HEK293 (cell line): Measurements from ENCODE around the gene EPHA6.
"Not testable (repeated sequence)": the region's sequence is repeated elsewhere in the genome, so short reads cannot be mapped to it uniquely, and the experiment has no call there.

Experiments
- CTCF ChIA-PET: fragments of 350-600 bp; formaldehyde crosslinking; extraction: SDS; loops from one replicate; lab custom pipeline; 2021; ENCODE audit warnings: antibody characterized with exemption; lab: Yijun Ruan, JAX
- POLR2A ChIA-PET: fragments of 300-600 bp; formaldehyde crosslinking; extraction: SDS; loops from one replicate; lab custom pipeline; 2020; ENCODE audit warnings: antibody characterized with exemption, inconsistent platforms; lab: Yijun Ruan, JAX
- H3K27ac ChIP-seq: fragments of 200-500 bp; sonication (Bioruptor generic); 2 replicates; pipeline ENCODE4 v1.5.1; 2014; ENCODE audit warnings: low read depth, low read length, control low read depth, inconsistent platforms; ENCODE audit errors: extremely low read depth
- H3K36me3 ChIP-seq, 2 experiments: fragments of 200-500 bp in 1 of 2; sonication (Bioruptor generic) in 1 of 2; 1 replicate in 1 of 2; 2 replicates in 1 of 2; pipeline ENCODE4 v1.5.1; 2014 to 2017; ENCODE audit warnings: inconsistent platforms in 2 of 2, low read length in 2 of 2; ENCODE audit not compliant: control insufficient read depth in 2 of 2, insufficient read depth in 1 of 2
- H3K4me1 ChIP-seq: fragments of 200-500 bp; sonication (Bioruptor generic); 2 replicates; pipeline ENCODE4 v1.5.1; 2014; ENCODE audit warnings: mild to moderate bottlenecking, low read length, inconsistent platforms; ENCODE audit not compliant: control insufficient read depth, insufficient read depth
- H3K4me3 ChIP-seq: 2 replicates; pipeline ENCODE4 v1.5.1; 2011; ENCODE audit warnings: low read depth, mild to moderate bottlenecking, control low read depth, low read length, moderate library complexity
- H3K9me3 ChIP-seq: fragments of 200-500 bp; sonication (Bioruptor generic); 2 replicates; pipeline ENCODE4 v1.5.1; 2014; ENCODE audit warnings: low read depth, low read length, inconsistent platforms; ENCODE audit not compliant: control insufficient read depth, insufficient read depth
- BCL11B ChIP-seq: fragments of 450-650 bp; formaldehyde crosslinking; IDR thresholded peaks from 2 replicates; pipeline ENCODE4 v1.5.1; 2016; ENCODE audit warnings: low read depth, missing biosample characterization, missing genetic modification characterization
- GFI1B ChIP-seq: fragments of 450-650 bp; formaldehyde crosslinking; IDR thresholded peaks from 2 replicates; pipeline ENCODE4 v1.5.1; 2016; ENCODE audit warnings: missing biosample characterization, missing genetic modification characterization
- GLI4 ChIP-seq: fragments of 450-650 bp; formaldehyde crosslinking; IDR thresholded peaks from 2 replicates; pipeline ENCODE4 v1.5.1; 2016; ENCODE audit warnings: missing biosample characterization, missing genetic modification characterization
- RBAK ChIP-seq: fragments of 450-650 bp; formaldehyde crosslinking; IDR thresholded peaks from 2 replicates; pipeline ENCODE4 v1.5.1; 2016; ENCODE audit warnings: missing biosample characterization, missing genetic modification characterization
- REST ChIP-seq: fragments of 450-650 bp; formaldehyde crosslinking; IDR thresholded peaks from 2 replicates; pipeline ENCODE4 v1.5.1; 2016; ENCODE audit warnings: missing biosample characterization, missing genetic modification characterization
- SP3 ChIP-seq: fragments of 450-650 bp; formaldehyde crosslinking; IDR thresholded peaks from 2 replicates; pipeline ENCODE4 v1.5.1; 2016; ENCODE audit warnings: missing biosample characterization, missing genetic modification characterization
- ZBTB21 ChIP-seq: fragments of 450-650 bp; formaldehyde crosslinking; IDR thresholded peaks from 2 replicates; pipeline ENCODE4 v1.5.1; 2017; ENCODE audit warnings: missing biosample characterization, missing genetic modification characterization
- ZBTB44 ChIP-seq: fragments of 450-650 bp; IDR thresholded peaks from 2 replicates; pipeline ENCODE4 v1.5.1; 2018; ENCODE audit warnings: missing biosample characterization, mild to moderate bottlenecking, missing genetic modification characterization
- ZEB2 ChIP-seq: fragments of 450-650 bp; formaldehyde crosslinking; IDR thresholded peaks from 2 replicates; pipeline ENCODE4 v1.5.1; 2016; ENCODE audit warnings: missing biosample characterization, missing genetic modification characterization
- ZFP37 ChIP-seq: fragments of 450-650 bp; formaldehyde crosslinking; IDR thresholded peaks from 2 replicates; pipeline ENCODE4 v1.5.1; 2016; ENCODE audit warnings: missing biosample characterization, missing genetic modification characterization
- ZNF112 ChIP-seq: fragments of 450-650 bp; formaldehyde crosslinking; IDR thresholded peaks from 2 replicates; pipeline ENCODE4 v1.5.0; 2017; ENCODE audit warnings: missing biosample characterization, missing genetic modification characterization
- ZNF157 ChIP-seq: fragments of 450-650 bp; formaldehyde crosslinking; IDR thresholded peaks from 2 replicates; pipeline ENCODE4 v1.5.1; 2016; ENCODE audit warnings: missing biosample characterization, missing genetic modification characterization
- ZNF311 ChIP-seq: fragments of 450-650 bp; formaldehyde crosslinking; IDR thresholded peaks from 2 replicates; pipeline ENCODE4 v1.5.1; 2017; ENCODE audit warnings: missing biosample characterization, missing genetic modification characterization, borderline replicate concordance
- ZNF335 ChIP-seq: fragments of 450-650 bp; formaldehyde crosslinking; conservative IDR thresholded peaks from 2 replicates; pipeline ENCODE4 v1.5.1; 2016; ENCODE audit warnings: missing biosample characterization, missing genetic modification characterization
- ZNF354C ChIP-seq: fragments of 450-650 bp; formaldehyde crosslinking; IDR thresholded peaks from 2 replicates; pipeline ENCODE4 v1.5.1; 2016; ENCODE audit warnings: missing biosample characterization, missing genetic modification characterization, low read depth, borderline replicate concordance
- ZNF416 ChIP-seq: fragments of 450-650 bp; formaldehyde crosslinking; IDR thresholded peaks from 2 replicates; pipeline ENCODE4 v1.5.1; 2016; ENCODE audit warnings: missing biosample characterization, missing genetic modification characterization
- ZNF426 ChIP-seq: fragments of 450-650 bp; formaldehyde crosslinking; IDR thresholded peaks from 2 replicates; pipeline ENCODE4 v1.5.1; 2017; ENCODE audit warnings: missing biosample characterization, missing genetic modification characterization, mild to moderate bottlenecking, inconsistent platforms, moderate library complexity
- ZNF501 ChIP-seq: fragments of 450-650 bp; formaldehyde crosslinking; IDR thresholded peaks from 2 replicates; pipeline ENCODE4 v1.5.1; 2016; ENCODE audit warnings: missing biosample characterization, missing genetic modification characterization
- ZNF514 ChIP-seq: fragments of 450-650 bp; formaldehyde crosslinking; IDR thresholded peaks from 2 replicates; pipeline ENCODE4 v1.5.1; 2016; ENCODE audit warnings: missing biosample characterization, missing genetic modification characterization
- ZNF548 ChIP-seq: fragments of 450-650 bp; formaldehyde crosslinking; IDR thresholded peaks from 2 replicates; pipeline ENCODE4 v1.5.1; 2016; ENCODE audit warnings: missing biosample characterization, missing genetic modification characterization
- ZNF580 ChIP-seq: fragments of 450-650 bp; formaldehyde crosslinking; IDR thresholded peaks from 2 replicates; pipeline ENCODE4 v1.5.1; 2016; ENCODE audit warnings: missing biosample characterization, missing genetic modification characterization
- ZNF664 ChIP-seq: fragments of 450-650 bp; formaldehyde crosslinking; IDR thresholded peaks from 2 replicates; pipeline ENCODE4 v1.5.1; 2016; ENCODE audit warnings: missing biosample characterization, missing genetic modification characterization
- ZNF677 ChIP-seq: fragments of 450-650 bp; IDR thresholded peaks from 2 replicates; pipeline ENCODE4 v1.5.0; 2018; ENCODE audit warnings: missing biosample characterization, mild to moderate bottlenecking, missing genetic modification characterization, moderate library complexity
- ZNF704 ChIP-seq: fragments of 450-650 bp; formaldehyde crosslinking; IDR thresholded peaks from 2 replicates; pipeline ENCODE4 v1.5.1; 2016; ENCODE audit warnings: missing biosample characterization, missing genetic modification characterization
- ZNF768 ChIP-seq: fragments of 450-650 bp; formaldehyde crosslinking; IDR thresholded peaks from 2 replicates; pipeline ENCODE4 v1.5.1; 2018; ENCODE audit warnings: missing biosample characterization, mild to moderate bottlenecking, missing genetic modification characterization

EPHA6 gene

GRCh38 chr3:97610626-97611025 lies 796.2 kb downstream of the EPHA6 start:
- ChIA-PET POLR2A (no interaction called here), CTCF (no interaction called here)
- TF ChIP-seq ZNF335 (tag by site-specific recombination) (no peak), RBAK (tag by site-specific recombination) (no peak), SP3 (no peak), ZNF112 (no peak)
- Histone ChIP-seq H3K9me3 (no peaks in the 10 kb centered on the region), H3K27ac (no peak overlapping the region), H3K36me3 (no peaks in the 10 kb centered on the region), H3K4me1 (no peaks in the 10 kb centered on the region), H3K4me3 (no peak overlapping the region)

GRCh38 chr3:97612632-97613031 lies 798.2 kb downstream of the EPHA6 start:
- Histone ChIP-seq H3K27ac (no peak overlapping the region), H3K4me1 (no peaks in the 10 kb centered on the region), H3K9me3 (no peaks in the 10 kb centered on the region), H3K36me3 (no peaks in the 10 kb centered on the region), H3K4me3 (no peak overlapping the region)
- ChIA-PET CTCF (no interaction called here), POLR2A (no interaction called here)
- TF ChIP-seq ZNF354C (tag by site-specific recombination), result no peak
- TF ChIP-seq ZNF501, result no peak
- TF ChIP-seq ZNF426 (tag by site-specific recombination), result no peak
- no peak for TF ChIP-seq ZNF548
- no peak for TF ChIP-seq ZNF311 (tag by site-specific recombination)
- TF ChIP-seq ZNF514 (tag by site-specific recombination), result no peak
- TF ChIP-seq BCL11B (tag by site-specific recombination), result no peak
- no peak for TF ChIP-seq ZNF704 (tag by site-specific recombination)
- TF ChIP-seq ZBTB21, result no peak
- TF ChIP-seq ZEB2 (tag by site-specific recombination), result no peak
- TF ChIP-seq ZFP37 (tag by site-specific recombination), result no peak
- TF ChIP-seq ZNF664, result no peak
- no peak for TF ChIP-seq ZBTB44 (tag by site-specific recombination)
- TF ChIP-seq GLI4 (tag by site-specific recombination), result no peak
- TF ChIP-seq SP3, result no peak
- TF ChIP-seq ZNF157, result no peak
- TF ChIP-seq ZNF677, result no peak
- TF ChIP-seq ZNF416 (tag by site-specific recombination), result no peak
- TF ChIP-seq ZNF580 (tag by site-specific recombination), result no peak

- H3K27ac ChIP-seq, result no peak overlapping the region
- ChIA-PET POLR2A (no interaction called here), CTCF (no interaction called here)
- TF ChIP-seq ZNF768 (tag by site-specific recombination) (no peak), GFI1B (tag by site-specific recombination) (no peak), REST (tag by site-specific recombination) (no peak)
- H3K36me3 ChIP-seq, result no peaks in the 10 kb centered on the region
- H3K4me1 ChIP-seq, result no peaks in the 10 kb centered on the region
- H3K9me3 ChIP-seq, result no peaks in the 10 kb centered on the region
- H3K4me3 ChIP-seq, result no peak overlapping the region
Observed at GRCh38 chr3:97613139-97613538, 798.7 kb downstream of the EPHA6 start.

GRCh38 chr3:97620514-97620913 lies 806.1 kb downstream of the EPHA6 start:
- CTCF ChIA-PET, H3K27ac ChIP-seq, H3K9me3 ChIP-seq, POLR2A ChIA-PET, H3K4me1 ChIP-seq, H3K36me3 ChIP-seq, H3K4me3 ChIP-seq: not testable (repeated sequence)
